Esophagus muscularis mucosa (tissue), 4 donors: ENCODE data around the gene DLGAP4. TPM values are rescaled to one million over a fixed set of nuclear protein-coding genes. Genes with fewer than 3 reads are reported as not detected.

Experiments
- DNase-seq: peaks from one replicate; pipeline ENCODE4 v3.0.0-alpha.2; 2017; ENCODE audit errors: extremely low spot score
- H3K27ac ChIP-seq, 4 donors: fragments of 200-600 bp; sonication (generic); replicated peaks in 1 of 4; 1 replicate in 3 of 4; 2 replicates in 1 of 4; pipeline ENCODE4 v1.5.1; 2016 to 2019; ENCODE audit warnings: mild to moderate bottlenecking in 1 of 4
- H3K27me3 ChIP-seq, 4 donors: fragments of 200-600 bp; sonication (generic); one replicate each; pipeline versions ENCODE4 v1.5.1 to v1.6.0; 2016 to 2019
- H3K36me3 ChIP-seq, 4 donors: fragments of 200-600 bp; sonication (generic); one replicate each; pipeline ENCODE4 v1.5.1; 2016 to 2019
- H3K4me1 ChIP-seq, 4 donors: fragments of 200-600 bp; sonication (generic); one replicate each; pipeline ENCODE4 v1.5.1; 2016 to 2019
- H3K4me3 ChIP-seq, 4 donors: fragments of 200-600 bp; sonication (generic); 1 replicate in 2 of 4; 2 replicates in 2 of 4; pipeline ENCODE4 v1.5.1; 2016 to 2019; ENCODE audit warnings: mild to moderate bottlenecking in 4 of 4, moderate library complexity in 1 of 4
- H3K9me3 ChIP-seq, 4 donors: fragments of 200-600 bp; sonication (generic); 1 replicate in 3 of 4; 2 replicates in 1 of 4; pipeline ENCODE4 v1.5.1; 2016 to 2019
- EP300 ChIP-seq: sonication (generic); formaldehyde crosslinking; IDR thresholded peaks from one replicate; pipeline ENCODE4 v1.6.1; 2017; ENCODE audit warnings: antibody characterized with exemption
- POLR2A ChIP-seq: fragments of 450-650 bp; IDR thresholded peaks from one replicate; pipeline ENCODE4 v1.6.1; 2017; ENCODE audit warnings: antibody characterized with exemption, moderate library complexity, mild to moderate bottlenecking, low read depth
- POLR2AphosphoS5 ChIP-seq, 2 donors: sonication (generic); formaldehyde crosslinking; IDR thresholded peaks; one replicate each; pipeline ENCODE4 v1.6.1; 2017; ENCODE audit warnings: antibody characterized with exemption in 2 of 2
- WGBS: methylation state at CpG from one replicate; pipeline ENCODE4 v1.1.5; 2018; 5-methylcytosine and 5-hydroxymethylcytosine counted together
- intact Hi-C: fragments of 100-400 bp; cut with DNase I; formaldehyde crosslinking; loops from one replicate; pipeline ENCODE4 v1.15.1; 2023
- total RNA-seq, 4 donors: library from RNA; depleted of rRNA; stranded (reverse); fragments of >200 nt; gene quantifications; one replicate each; pipeline versions ENCODE4 v1.1.0 to v1.2.1, GENCODE V29; 2016
- TF ChIP-seq, protein P1 (sequence below), 3 experiments: fragments of 200-600 bp in 2 of 3; fragments of 450-650 bp in 1 of 3; sonication (generic) in 2 of 3; IDR thresholded peaks; one replicate each; pipeline ENCODE4 v1.5.1; 2017 to 2019; ENCODE audit warnings: antibody characterized with exemption in 3 of 3, mild to moderate bottlenecking in 2 of 3, moderate library complexity in 1 of 3

DLGAP4 gene
- total RNA-seq, 4 donors from 2014 or later: 43.6 to 90.0 (median 48.8) TPM

DNA sequence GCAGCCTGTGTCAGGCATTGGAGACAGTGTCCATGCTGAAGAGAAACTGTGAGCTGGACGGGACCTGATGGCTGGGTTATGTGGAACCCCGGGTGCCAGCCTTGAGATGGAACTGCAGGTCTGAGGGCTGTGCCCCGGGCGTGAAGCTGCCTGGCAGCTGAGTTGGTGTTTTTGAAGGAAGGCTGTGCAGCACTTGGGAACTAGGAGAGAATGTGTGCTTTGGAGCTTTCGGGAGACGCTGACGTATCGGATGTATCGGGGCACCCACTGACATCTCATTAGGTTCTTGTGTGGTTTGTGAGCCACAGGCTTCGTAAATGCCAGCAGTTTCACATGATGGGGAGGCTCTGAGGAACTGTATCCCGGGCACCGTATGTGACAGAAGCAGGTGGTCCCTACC is 2.2 kb downstream of the DLGAP4 start:
- WGBS: 88% methylated on average over 12 of the region's 12 CpGs
- Histone ChIP-seq H3K4me1 (peaks cover 9 to 22% (median 18%) of the 10 kb centered on the region in 4 donors), H3K27ac (no peak overlapping the region), H3K9me3 (no peaks in the 10 kb centered on the region), H3K36me3 (no peaks in the 10 kb centered on the region), H3K4me3 (no peak overlapping the region), H3K27me3 (peaks cover 0 to 97% (median 36%) of the 10 kb centered on the region in 4 donors)
- TF ChIP-seq, protein P1, sequence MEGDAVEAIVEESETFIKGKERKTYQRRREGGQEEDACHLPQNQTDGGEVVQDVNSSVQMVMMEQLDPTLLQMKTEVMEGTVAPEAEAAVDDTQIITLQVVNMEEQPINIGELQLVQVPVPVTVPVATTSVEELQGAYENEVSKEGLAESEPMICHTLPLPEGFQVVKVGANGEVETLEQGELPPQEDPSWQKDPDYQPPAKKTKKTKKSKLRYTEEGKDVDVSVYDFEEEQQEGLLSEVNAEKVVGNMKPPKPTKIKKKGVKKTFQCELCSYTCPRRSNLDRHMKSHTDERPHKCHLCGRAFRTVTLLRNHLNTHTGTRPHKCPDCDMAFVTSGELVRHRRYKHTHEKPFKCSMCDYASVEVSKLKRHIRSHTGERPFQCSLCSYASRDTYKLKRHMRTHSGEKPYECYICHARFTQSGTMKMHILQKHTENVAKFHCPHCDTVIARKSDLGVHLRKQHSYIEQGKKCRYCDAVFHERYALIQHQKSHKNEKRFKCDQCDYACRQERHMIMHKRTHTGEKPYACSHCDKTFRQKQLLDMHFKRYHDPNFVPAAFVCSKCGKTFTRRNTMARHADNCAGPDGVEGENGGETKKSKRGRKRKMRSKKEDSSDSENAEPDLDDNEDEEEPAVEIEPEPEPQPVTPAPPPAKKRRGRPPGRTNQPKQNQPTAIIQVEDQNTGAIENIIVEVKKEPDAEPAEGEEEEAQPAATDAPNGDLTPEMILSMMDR (IDR thresholded peaks at IDR 0.05): no peak
- no peak for TF ChIP-seq POLR2A
- TF ChIP-seq EP300: no peak
- no peak for TF ChIP-seq POLR2AphosphoS5 (IDR thresholded peaks at IDR 0.05)
- no peak for DNase-seq
- intact Hi-C loops: no loop called here

DNA sequence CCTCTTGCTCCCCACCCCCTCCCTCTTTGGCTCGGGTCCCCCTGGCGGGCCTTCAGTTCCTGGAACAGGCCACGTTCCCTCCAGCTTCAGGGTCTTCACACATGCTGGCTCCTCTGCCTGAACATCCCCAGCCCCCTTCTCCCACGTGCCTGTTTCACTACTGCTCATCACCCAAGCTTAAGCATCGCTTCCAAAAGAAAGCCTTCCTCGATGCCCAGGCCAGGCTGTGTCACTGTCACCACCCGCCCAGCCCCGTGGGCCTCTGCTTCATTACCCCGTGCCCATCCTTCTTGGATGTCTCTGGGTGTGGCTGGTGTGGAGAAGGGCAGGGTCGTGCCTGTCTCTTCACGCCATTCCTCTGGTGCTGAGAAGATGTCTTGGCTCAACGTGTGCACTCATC is 2.8 kb downstream of the DLGAP4 start:
- Histone ChIP-seq H3K9me3 (no peaks in the 10 kb centered on the region), H3K27ac (no peak overlapping the region), H3K27me3 (peaks cover 0 to 97% (median 36%) of the 10 kb centered on the region in 4 donors), H3K36me3 (no peaks in the 10 kb centered on the region), H3K4me1 (peaks cover 9 to 22% (median 18%) of the 10 kb centered on the region in 4 donors), H3K4me3 (no peak overlapping the region)
- intact Hi-C loops: no loop called here
- TF ChIP-seq, protein P1 (IDR thresholded peaks at IDR 0.05): no peak
- TF ChIP-seq POLR2AphosphoS5 (IDR thresholded peaks at IDR 0.05) (no peak), EP300 (no peak), POLR2A (no peak)
- 63% methylated on average over 12 of the region's 12 CpGs for WGBS
- no peak for DNase-seq

DNA sequence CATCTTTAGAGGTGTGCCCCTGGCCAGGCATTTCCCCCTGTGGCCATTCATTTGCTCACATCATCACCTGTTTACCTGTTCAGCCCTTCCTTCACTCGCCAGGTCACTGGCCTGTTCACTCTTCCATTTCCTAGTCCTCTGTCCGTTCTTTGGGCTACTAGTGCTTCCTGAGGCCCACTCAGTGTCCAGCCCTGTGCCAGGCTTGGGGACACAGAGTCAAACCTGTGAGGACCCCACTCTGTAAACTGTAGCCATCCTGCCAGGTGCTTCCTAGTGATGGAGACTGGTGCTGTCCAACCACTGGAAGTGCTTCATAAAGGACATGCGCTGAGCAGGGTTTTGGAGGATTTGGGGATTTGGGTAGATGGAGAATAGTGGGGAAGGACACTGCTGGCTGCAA is 3.5 kb downstream of the DLGAP4 start:
- intact Hi-C loops: no loop called here
- Histone ChIP-seq H3K4me3 (no peak overlapping the region), H3K27ac (no peak overlapping the region), H3K36me3 (no peaks in the 10 kb centered on the region), H3K9me3 (no peaks in the 10 kb centered on the region), H3K4me1 (peaks cover 9 to 22% (median 18%) of the 10 kb centered on the region in 4 donors), H3K27me3 (peaks cover 0 to 94% (median 33%) of the 10 kb centered on the region in 4 donors)
- WGBS: 87% methylated on average over 2 of the region's 3 CpGs
- TF ChIP-seq POLR2A (no peak), POLR2AphosphoS5 (IDR thresholded peaks at IDR 0.05) (no peak), EP300 (no peak)
- TF ChIP-seq, protein P1 (IDR thresholded peaks at IDR 0.05): no peak
- DNase-seq: no peak

DNA sequence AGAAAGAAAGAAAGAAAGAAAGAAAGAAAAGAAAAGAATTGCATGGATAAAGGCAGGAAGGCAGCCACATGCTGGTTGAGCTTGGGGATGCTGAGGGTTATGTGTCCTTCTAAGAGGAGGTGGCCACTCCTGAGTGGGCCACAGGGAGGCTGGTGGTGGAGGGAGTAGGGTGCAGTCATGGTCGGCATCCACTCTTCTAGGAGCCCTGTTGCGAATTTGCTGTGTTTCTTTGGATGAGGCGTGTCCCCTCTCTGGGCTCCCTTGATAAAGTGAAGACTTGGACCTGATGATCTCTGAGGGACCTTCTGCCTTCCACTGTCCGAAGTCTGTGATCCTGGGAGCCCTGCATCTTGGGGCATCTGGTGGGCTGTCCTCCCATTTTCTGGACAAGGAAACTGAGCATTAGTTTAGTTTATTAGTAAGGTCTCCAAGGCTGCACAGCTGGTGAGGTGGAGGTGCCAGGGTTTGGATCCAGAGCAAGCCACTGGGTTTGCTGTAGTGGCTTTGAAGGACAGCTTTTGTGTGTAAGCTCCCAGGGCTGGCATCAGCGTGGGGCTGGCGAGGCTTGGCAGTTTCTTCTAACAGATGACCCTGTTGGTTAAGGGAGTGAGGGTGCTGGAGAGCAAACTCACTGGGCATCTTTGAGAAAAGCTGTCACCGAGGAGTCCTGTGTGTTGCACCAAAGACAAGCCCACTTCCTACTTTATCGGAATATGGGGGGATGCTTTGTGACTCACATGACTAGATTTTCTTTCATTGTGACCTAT is 4.3 kb downstream of the DLGAP4 start:
- H3K9me3 ChIP-seq: no peaks in the 10 kb centered on the region
- TF ChIP-seq POLR2A: no peak
- TF ChIP-seq EP300: no peak
- TF ChIP-seq, protein P1 (IDR thresholded peaks at IDR 0.05): no peak
- TF ChIP-seq POLR2AphosphoS5 (IDR thresholded peaks at IDR 0.05): no peak
- peaks cover 9 to 21% (median 18%) of the 10 kb centered on the region in 4 donors for H3K4me1 ChIP-seq
- intact Hi-C loops: no loop called here
- 59% methylated on average over 7 of the region's 8 CpGs for WGBS
- no peak for DNase-seq
- H3K27ac ChIP-seq: no peak overlapping the region
- peaks cover 0 to 86% (median 27%) of the 10 kb centered on the region in 4 donors for H3K27me3 ChIP-seq
- no peak overlapping the region for H3K4me3 ChIP-seq
- no peaks in the 10 kb centered on the region for H3K36me3 ChIP-seq
